Stomach (tissue), 9 donors: ENCODE measurements around the gene NSUN6. TPM values are rescaled to one million over a fixed set of nuclear protein-coding genes. Genes with fewer than 3 reads are reported as not detected.
"Not testable (repeated sequence)": the region's sequence is repeated elsewhere in the genome, so short reads cannot be mapped to it uniquely, and the experiment has no call there.

Experiments
- DNase-seq, 2 donors: peaks; one replicate each; pipeline versions ENCODE4 v3.0.0 to v3.0.0-alpha.2; 2013 to 2019
- H3K27ac ChIP-seq, 5 donors: fragments of 200-600 bp in 4 of 5; sonication (generic) in 4 of 5; one replicate each; pipeline ENCODE4 v1.5.1; 2013 to 2019; ENCODE audit warnings: mild to moderate bottlenecking in 1 of 5, moderate library complexity in 1 of 5
- H3K27me3 ChIP-seq, 3 donors: fragments of 200-600 bp; sonication (generic); one replicate each; pipeline ENCODE4 v1.5.1; 2017 to 2019; ENCODE audit warnings: mixed run types in 1 of 3
- H3K36me3 ChIP-seq, 4 donors: fragments of 200-600 bp; sonication (generic); 1 replicate in 3 of 4; 2 replicates in 1 of 4; pipeline ENCODE4 v1.5.1; 2016 to 2019
- H3K4me1 ChIP-seq, 4 donors: fragments of 200-600 bp; sonication (generic); one replicate each; pipeline ENCODE4 v1.5.1; 2016 to 2019
- H3K4me3 ChIP-seq, 4 donors: fragments of 200-600 bp; sonication (generic) in 3 of 4; one replicate each; pipeline ENCODE4 v1.5.1; 2016 to 2019; ENCODE audit warnings: mild to moderate bottlenecking in 1 of 4
- H3K9me3 ChIP-seq, 4 donors: fragments of 200-600 bp; sonication (generic); one replicate each; pipeline ENCODE4 v1.5.1; 2016 to 2019
- CTCF ChIP-seq, 7 experiments: fragments of 450-650 bp in 4 of 7; fragments of 200-600 bp in 3 of 7; sonication (generic) in 3 of 7; IDR thresholded peaks; one replicate each; pipeline ENCODE4 v1.5.1; 2016 to 2019; ENCODE audit warnings: antibody characterized with exemption in 7 of 7, control low read depth in 2 of 7, mild to moderate bottlenecking in 1 of 7
- EP300 ChIP-seq: sonication (generic); formaldehyde crosslinking; IDR thresholded peaks from one replicate; pipeline ENCODE4 v1.6.1; 2017; ENCODE audit warnings: antibody characterized with exemption
- POLR2A ChIP-seq, 4 donors: fragments of 450-650 bp; IDR thresholded peaks; one replicate each; pipeline ENCODE4 v1.6.1; 2016; ENCODE audit warnings: antibody characterized with exemption in 4 of 4, control low read depth in 2 of 4, mild to moderate bottlenecking in 1 of 4, moderate library complexity in 1 of 4
- POLR2AphosphoS5 ChIP-seq, 3 donors: sonication (generic); formaldehyde crosslinking; IDR thresholded peaks; one replicate each; pipeline ENCODE4 v1.6.1; 2016; ENCODE audit warnings: antibody characterized with exemption in 3 of 3
- WGBS, 5 donors: extraction: QIAGEN DNeasy Blood & Tissue Kit in 3 of 5; methylation state at CpG; one replicate each; pipeline versions ENCODE4 v1.1.5 to v1.1.7; 2013 to 2018; 5-methylcytosine and 5-hydroxymethylcytosine counted together
- intact Hi-C: fragments of 100-400 bp; cut with DNase I; formaldehyde crosslinking; loops from one replicate; pipeline ENCODE4 v1.15.1; 2023; ENCODE audit warnings: low total_unique reads
- polyA plus RNA-seq, 3 donors: library from polyadenylated mRNA; stranded (reverse); fragments of 200-250 nt; gene quantifications; one replicate each; pipeline ENCODE4 v1.2.3, GENCODE V29; 2013
- total RNA-seq, 5 donors: library from RNA; depleted of rRNA; stranded (reverse); fragments of >200 nt; gene quantifications; one replicate each; pipeline versions ENCODE4 v1.1.0 to v1.2.3, GENCODE V29; 2014 to 2016
- donor health status: healthy with polysubstance abuse.
- donor health status: Bipolar disorder and iron deficiency.
- donor health status: healthy.

NSUN6 gene
- total and polyA plus RNA-seq, 8 donors: 3.1 to 52.7 (median 8.2) TPM

- Histone ChIP-seq H3K9me3 (peaks cover 0 to 12% (median 2%) of the 10 kb centered on the region in 4 donors), H3K36me3 (peaks cover 0 to 19% (median 12%) of the 10 kb centered on the region in 4 donors), H3K4me3 (no peak overlapping the region), H3K27ac (no peak overlapping the region), H3K27me3 (no peaks in the 10 kb centered on the region), H3K4me1 (no peaks in the 10 kb centered on the region)
- 85 to 96% (median 88%) methylated on average over 8 of the region's 8 CpGs for WGBS, 5 donors
- intact Hi-C loops: no loop called here
- TF ChIP-seq POLR2AphosphoS5 (IDR thresholded peaks at IDR 0.05): no peak
- TF ChIP-seq CTCF (IDR thresholded peaks at IDR 0.05): no peak
- DNase-seq: no peak
Measured at GRCh38 chr10:18572959-18573561, 78.3 kb downstream of the NSUN6 start.

DNA sequence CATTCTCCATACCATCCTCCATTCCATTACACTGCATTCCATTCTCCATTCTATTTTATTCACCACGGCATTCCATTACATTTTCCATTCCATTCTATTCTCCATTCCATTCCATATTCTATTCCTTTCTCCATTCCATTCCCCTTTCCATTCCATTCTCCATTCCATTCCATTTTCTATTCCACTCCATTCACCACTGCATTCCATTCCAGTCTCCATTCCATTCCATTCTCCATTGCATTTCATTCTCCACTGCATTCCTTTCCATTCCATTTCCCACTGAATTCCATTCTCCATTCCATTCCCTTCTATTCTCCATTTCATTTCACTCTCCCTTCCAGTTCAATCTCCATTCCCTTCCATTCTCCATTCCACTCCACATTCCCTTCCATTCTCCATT is 79.6 kb downstream of the NSUN6 start:
- Histone ChIP-seq H3K4me1 (no peaks in the 10 kb centered on the region), H3K27ac (no peak overlapping the region), H3K9me3 (peaks cover 0 to 7% (median 2%) of the 10 kb centered on the region in 4 donors), H3K4me3 (no peak overlapping the region), H3K36me3 (peaks cover 0 to 12% (median 5%) of the 10 kb centered on the region in 4 donors), H3K27me3 (no peaks in the 10 kb centered on the region)
- intact Hi-C loops: no loop called here
- TF ChIP-seq POLR2A (IDR thresholded peaks at IDR 0.05) (no peak), EP300 (no peak), POLR2AphosphoS5 (IDR thresholded peaks at IDR 0.05) (no peak), CTCF (IDR thresholded peaks at IDR 0.05) (no peak)
- WGBS, 5 donors: 91 to 98% (median 96%) methylated on average over 1 of the region's 1 CpG
- DNase-seq: no peak

DNA sequence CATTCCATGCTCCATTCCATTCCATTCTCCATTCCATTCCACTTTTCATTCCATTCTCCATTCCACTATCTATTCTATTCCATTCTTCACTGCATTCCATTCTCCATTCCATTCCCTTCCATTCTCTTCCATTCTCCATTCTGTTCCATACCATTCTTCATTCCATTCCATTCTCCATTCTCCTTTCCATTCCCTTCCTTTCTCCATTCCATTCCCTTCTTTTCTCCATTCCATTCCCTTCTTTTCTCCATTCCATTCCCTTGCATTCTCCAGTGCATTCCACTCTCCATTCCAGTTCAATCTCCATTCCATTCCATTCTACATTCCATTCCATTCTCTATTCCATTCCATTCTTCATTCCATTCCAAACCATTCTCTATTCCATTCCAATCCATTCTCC is 80.3 kb downstream of the NSUN6 start:
- Histone ChIP-seq H3K4me3 (no peak overlapping the region), H3K4me1 (no peaks in the 10 kb centered on the region), H3K36me3 (peaks cover 0 to 9% (median 4%) of the 10 kb centered on the region in 4 donors), H3K27ac (no peak overlapping the region), H3K9me3 (peaks cover 0 to 7% (median 3%) of the 10 kb centered on the region in 4 donors), H3K27me3 (no peaks in the 10 kb centered on the region)
- intact Hi-C loops: no loop called here
- no peak for DNase-seq
- TF ChIP-seq POLR2A (IDR thresholded peaks at IDR 0.05) (no peak), EP300 (no peak), POLR2AphosphoS5 (IDR thresholded peaks at IDR 0.05) (no peak), CTCF (IDR thresholded peaks at IDR 0.05) (no peak)

DNA sequence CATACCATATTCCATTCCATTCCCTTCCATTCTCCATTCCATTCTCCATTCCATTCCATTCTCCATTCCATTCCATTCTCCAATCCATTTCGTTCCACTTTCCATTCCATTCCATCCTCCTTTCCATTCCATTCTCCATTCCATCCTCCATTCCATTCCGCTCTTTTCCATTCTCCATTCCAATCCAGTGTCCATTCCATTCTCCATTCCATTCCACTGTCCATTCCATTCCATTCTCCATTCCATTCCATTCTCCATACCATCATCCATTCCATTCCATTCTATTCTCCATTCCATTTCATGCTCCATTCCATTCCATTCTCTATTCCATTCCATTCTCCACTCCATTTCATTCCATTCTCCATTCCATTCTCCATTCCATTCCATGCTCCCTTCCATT is 81.0 kb downstream of the NSUN6 start:
- DNase-seq, intact Hi-C loops, H3K27me3 ChIP-seq, H3K36me3 ChIP-seq, H3K27ac ChIP-seq, H3K4me1 ChIP-seq, H3K4me3 ChIP-seq: not testable (repeated sequence)
- H3K9me3 ChIP-seq: peaks cover 0 to 11% (median 3%) of the 10 kb centered on the region in 4 donors
- WGBS, 5 donors: 95 to 99% (median 97%) methylated on average over 2 of the region's 2 CpGs

- Histone ChIP-seq H3K27me3 (no peaks in the 10 kb centered on the region), H3K36me3 (peaks cover 0 to 15% (median 5%) of the 10 kb centered on the region in 4 donors), H3K27ac (no peak overlapping the region), H3K9me3 (peaks cover 0 to 30% (median 3%) of the 10 kb centered on the region in 4 donors), H3K4me1 (no peaks in the 10 kb centered on the region), H3K4me3 (no peak overlapping the region)
- intact Hi-C loops: no loop called here
- WGBS, 5 donors: 95 to 99% (median 98%) methylated on average over 3 of the region's 3 CpGs
- DNase-seq: no peak
- TF ChIP-seq POLR2AphosphoS5 (IDR thresholded peaks at IDR 0.05) (no peak), EP300 (no peak), CTCF (IDR thresholded peaks at IDR 0.05) (no peak)
Measured at GRCh38 chr10:18567343-18567856, 84.0 kb downstream of the NSUN6 start.
